Thyroid gland (tissue), 4 donors: ENCODE results near the gene OR7G2. TPM values are rescaled to one million over a fixed set of nuclear protein-coding genes. Genes with fewer than 3 reads are reported as not detected.

ENCODE experiments used
- DNase-seq, 2 donors: peaks; one replicate each; pipeline ENCODE4 v3.0.0-alpha.2; 2019
- H3K27ac ChIP-seq, 3 donors: fragments of 200-600 bp; sonication (generic); 1 replicate in 2 of 3; 2 replicates in 1 of 3; pipeline ENCODE4 v1.5.1; 2016 to 2019; ENCODE audit warnings: mild to moderate bottlenecking in 1 of 3, moderate library complexity in 1 of 3
- H3K27me3 ChIP-seq: fragments of 200-600 bp; sonication (generic); one replicate; pipeline ENCODE4 v1.5.1; 2019
- H3K36me3 ChIP-seq, 2 donors: fragments of 200-600 bp; sonication (generic); one replicate each; pipeline ENCODE4 v1.5.1; 2016 to 2019
- H3K4me1 ChIP-seq, 2 donors: fragments of 200-600 bp; sonication (generic); one replicate each; pipeline ENCODE4 v1.5.1; 2017 to 2019
- H3K4me3 ChIP-seq, 3 donors: fragments of 200-600 bp; sonication (generic); replicated peaks in 1 of 3; 1 replicate in 2 of 3; 2 replicates in 1 of 3; pipeline ENCODE4 v1.5.1; 2016; ENCODE audit warnings: mild to moderate bottlenecking in 1 of 3
- H3K9me3 ChIP-seq: fragments of 200-600 bp; sonication (generic); one replicate; pipeline ENCODE4 v1.5.1; 2017
- CTCF ChIP-seq, 6 experiments: fragments of 200-600 bp in 3 of 6; fragments of 450-650 bp in 3 of 6; sonication (generic) in 3 of 6; IDR thresholded peaks; one replicate each; pipeline ENCODE4 v1.5.1; 2016 to 2019; ENCODE audit warnings: antibody characterized with exemption in 6 of 6, mild to moderate bottlenecking in 2 of 6, inconsistent platforms in 1 of 6, moderate library complexity in 1 of 6
- POLR2A ChIP-seq, 2 donors: fragments of 450-650 bp; IDR thresholded peaks; one replicate each; pipeline ENCODE4 v1.6.1; 2017; ENCODE audit warnings: antibody characterized with exemption in 2 of 2, mild to moderate bottlenecking in 2 of 2, moderate library complexity in 1 of 2
- WGBS, 2 donors: methylation state at CpG; one replicate each; pipeline ENCODE4 v1.1.5; 2017; 5-methylcytosine and 5-hydroxymethylcytosine counted together
- intact Hi-C: fragments of 100-400 bp; cut with DNase I; formaldehyde crosslinking; loops from one replicate; pipeline ENCODE4 v1.15.1; 2023
- total RNA-seq, 4 donors: library from RNA; depleted of rRNA; stranded (reverse); fragments of >200 nt; gene quantifications; one replicate each; pipeline ENCODE4 v1.2.3, GENCODE V29; 2016

OR7G2 gene
- total RNA-seq, 4 donors from 2014 or later, result not detected

- no peaks in the 10 kb centered on the region for H3K4me1 ChIP-seq
These were observed 9.3 kb upstream of the OR7G2 start for GRCh38 chr19:9116547-9116946.

GRCh38 chr19:9115307-9115813 is 8.1 kb upstream of the OR7G2 start, which contains the start of gene OR7G1:
TSS of gene OR7G1 (minus strand) at chr19:9115763. CDS start at chr19:9115763, 0 bp downstream.
- 85 to 92% methylated on average over 2 of the region's 2 CpGs for WGBS, 2 donors
- H3K4me1 ChIP-seq, result no peaks in the 10 kb centered on the region
- H3K4me3 ChIP-seq, result no peak within 1 kb of the TSS
- no peaks in the 10 kb centered on the region for H3K27me3 ChIP-seq
- no peak within 1 kb of the TSS for H3K27ac ChIP-seq
- H3K36me3 ChIP-seq, result no peaks in the 10 kb centered on the region
- intact Hi-C loops, result no loop called here
- H3K9me3 ChIP-seq, result no peaks in the 10 kb centered on the region
- no peak for DNase-seq
- TF ChIP-seq POLR2A (IDR thresholded peaks at IDR 0.05), result no peak
- TF ChIP-seq CTCF (IDR thresholded peaks at IDR 0.05), result no peak

More at GRCh38 chr19:9116547-9116946, 9.3 kb upstream of the OR7G2 start:
- Histone ChIP-seq H3K4me3 (no peak overlapping the region), H3K36me3 (no peaks in the 10 kb centered on the region), H3K9me3 (no peaks in the 10 kb centered on the region), H3K27me3 (no peaks in the 10 kb centered on the region), H3K27ac (no peak overlapping the region)
- intact Hi-C loops, result no loop called here
- TF ChIP-seq POLR2A (IDR thresholded peaks at IDR 0.05), result no peak
- TF ChIP-seq CTCF (IDR thresholded peaks at IDR 0.05), result no peak
- WGBS, 2 donors, result 53 to 54% methylated on average over 5 of the region's 5 CpGs
- no peak for DNase-seq

- intact Hi-C loops, result no loop called here
- Histone ChIP-seq H3K36me3 (no peaks in the 10 kb centered on the region), H3K9me3 (no peaks in the 10 kb centered on the region), H3K4me3 (no peak overlapping the region), H3K4me1 (no peaks in the 10 kb centered on the region), H3K27me3 (peaks cover 3% of the 10 kb centered on the region), H3K27ac (no peak overlapping the region)
- TF ChIP-seq CTCF (IDR thresholded peaks at IDR 0.05), result no peak
- DNase-seq, result no peak
- 49 to 55% methylated on average over 2 of the region's 2 CpGs for WGBS, 2 donors
These were observed 2.7 kb upstream of the OR7G2 start for GRCh38 chr19:9109959-9110358.

GRCh38 chr19:9086761-9087160 is 20.5 kb downstream of the OR7G2 start, which contains the start of gene OR1M1:
TSS of gene OR1M1 (plus strand) at chr19:9087061. CDS start at chr19:9093245, 6,184 bp downstream.
- H3K27me3 ChIP-seq, result no peaks in the 10 kb centered on the region
- no peak for TF ChIP-seq POLR2A (IDR thresholded peaks at IDR 0.05)
- TF ChIP-seq CTCF (IDR thresholded peaks at IDR 0.05), result no peak
- WGBS, 2 donors, result 41 to 57% methylated on average over 2 of the region's 2 CpGs
- no peaks in the 10 kb centered on the region for H3K4me1 ChIP-seq
- no peak for DNase-seq
- no peak within 1 kb of the TSS for H3K4me3 ChIP-seq
- no peaks in the 10 kb centered on the region for H3K9me3 ChIP-seq
- H3K36me3 ChIP-seq, result no peaks in the 10 kb centered on the region
- intact Hi-C loops, result no loop called here
- H3K27ac ChIP-seq, result no peak within 1 kb of the TSS

- WGBS, 2 donors, result 80 to 81% methylated on average over 4 of the region's 4 CpGs
- intact Hi-C loops, result loop anchor here (10.0 kb wide), 1 partner anchor 424 kb away; no protein-coding TSS in a partner anchor
- H3K4me1 ChIP-seq, result peaks cover 5 to 15% of the 10 kb centered on the region in 2 donors
These were observed 28.6 kb downstream of the OR7G2 start for GRCh38 chr19:9078651-9079050.

More at GRCh38 chr19:9078651-9079050, 28.6 kb downstream of the OR7G2 start:
- Histone ChIP-seq H3K27ac (no peak overlapping the region), H3K36me3 (no peaks in the 10 kb centered on the region), H3K27me3 (no peaks in the 10 kb centered on the region), H3K9me3 (no peaks in the 10 kb centered on the region), H3K4me3 (no peak overlapping the region)
- no peak for DNase-seq
- TF ChIP-seq POLR2A (IDR thresholded peaks at IDR 0.05) (no peak), CTCF (IDR thresholded peaks at IDR 0.05) (no peak)
